GM12891 (cell line): ENCODE data around the gene ARHGAP24.

ENCODE experiments used
- PAX5 ChIP-seq: IDR thresholded peaks from 2 replicates; pipeline ENCODE4 v1.6.1; 2011; ENCODE audit warnings: low read length, moderate library complexity, mild to moderate bottlenecking; ENCODE audit not compliant: insufficient read depth, severe bottlenecking
- POLR2A ChIP-seq: IDR thresholded peaks from 2 replicates; pipeline ENCODE4 v1.6.1; 2011; ENCODE audit warnings: low read depth, low read length, control low read depth
- POLR2AphosphoS5 ChIP-seq: IDR thresholded peaks from 2 replicates; pipeline ENCODE4 v1.6.1; 2011; ENCODE audit warnings: low read depth, low read length, control low read depth
- TAF1 ChIP-seq: IDR thresholded peaks from 2 replicates; pipeline ENCODE4 v1.6.1; 2011; ENCODE audit warnings: low read depth, low read length, control low read depth

DNA sequence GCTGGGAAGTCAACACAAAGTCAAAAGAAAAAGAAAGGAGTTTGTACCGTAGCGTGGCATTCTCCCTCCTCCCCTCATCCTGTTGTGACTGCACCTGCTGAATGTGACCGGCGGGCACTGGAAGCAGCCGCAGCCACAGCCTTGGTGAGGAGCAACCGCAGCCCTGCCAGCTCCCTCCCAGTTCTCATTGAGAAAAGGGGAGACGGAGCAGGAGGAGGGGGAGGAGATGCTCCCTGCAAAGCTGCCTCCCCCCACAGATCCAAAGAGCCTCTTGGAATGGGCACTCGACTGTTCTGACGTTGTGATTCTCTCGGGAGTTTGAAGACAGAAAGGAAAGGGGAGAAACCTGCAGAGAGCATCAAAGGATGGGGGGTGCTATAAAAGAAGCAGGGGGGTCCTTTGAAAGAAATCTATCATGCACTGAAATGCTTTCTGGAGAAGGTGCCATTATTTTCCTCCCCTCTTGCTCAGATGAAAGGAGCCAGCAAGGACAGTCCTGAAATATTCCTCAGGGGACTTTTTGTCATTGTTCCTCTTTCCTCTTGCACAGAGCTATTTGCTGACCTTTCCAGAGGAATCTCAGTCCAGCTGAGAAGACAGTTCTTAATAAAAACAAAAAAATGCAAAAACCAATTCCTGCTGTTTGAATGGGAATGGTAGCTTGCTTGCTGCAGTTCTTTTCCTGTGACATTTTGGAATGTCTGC, 455.2 kb downstream of the ARHGAP24 start:
- no peak for TF ChIP-seq POLR2AphosphoS5
- TF ChIP-seq TAF1, result no peak
- no peak for TF ChIP-seq POLR2A
- TF ChIP-seq PAX5, result no peak
